ENCODE results near the gene SPG11. TPM values are rescaled to one million over a fixed set of nuclear protein-coding genes. Genes with fewer than 3 reads are reported as not detected.

The SPG11 gene
- total and polyA plus RNA-seq, 2 of the 13 experiments (the other 11 are each of a cell fraction or from before 2014, with no cell fraction given), result 31.5 to 40.7 TPM

DNA sequence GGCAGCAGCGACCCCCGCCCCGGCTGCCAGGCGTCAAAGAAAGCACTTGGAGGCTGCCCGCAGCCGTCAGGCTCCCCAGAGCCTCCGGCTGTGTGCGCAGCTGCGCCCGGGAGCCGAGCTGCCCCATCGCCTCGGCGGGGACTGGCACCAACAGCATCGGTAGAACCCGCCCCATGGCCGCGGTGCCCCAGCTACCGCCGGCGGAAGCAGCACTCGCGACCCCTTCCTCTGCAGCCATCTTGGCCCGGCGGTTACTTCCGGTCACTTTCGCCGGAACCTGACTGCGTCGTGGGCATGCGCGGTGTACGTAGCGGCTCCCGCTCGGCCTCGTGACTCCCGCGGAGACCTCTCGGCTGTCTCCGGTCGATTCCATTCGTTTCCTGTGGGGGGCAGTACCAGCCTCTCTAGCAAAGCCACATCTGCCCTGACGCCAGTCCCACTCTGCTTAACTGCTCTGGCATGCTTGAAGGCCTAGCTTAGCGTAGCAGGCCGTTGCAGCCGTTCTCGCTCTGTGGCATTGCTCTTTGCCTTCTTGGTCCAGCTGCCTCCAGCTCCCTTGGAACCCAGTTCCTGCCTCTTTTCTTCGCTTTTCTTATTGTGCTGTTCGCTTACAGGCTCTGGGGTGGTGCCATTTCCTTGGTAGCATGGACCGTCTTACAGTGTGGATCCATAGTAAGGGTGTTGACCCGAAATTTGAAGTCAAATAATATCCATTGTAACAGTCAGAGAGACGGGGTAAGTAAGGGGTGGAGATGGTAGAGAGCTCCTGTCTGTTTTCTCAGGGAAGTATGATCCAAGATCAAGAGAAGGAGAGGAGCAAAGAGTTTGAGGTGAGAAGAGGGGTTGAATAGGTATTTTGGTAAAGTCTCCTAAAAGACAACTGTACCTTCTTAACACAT, at the start of gene SPG11 (continued):
- TF ChIP-seq, protein P1, sequence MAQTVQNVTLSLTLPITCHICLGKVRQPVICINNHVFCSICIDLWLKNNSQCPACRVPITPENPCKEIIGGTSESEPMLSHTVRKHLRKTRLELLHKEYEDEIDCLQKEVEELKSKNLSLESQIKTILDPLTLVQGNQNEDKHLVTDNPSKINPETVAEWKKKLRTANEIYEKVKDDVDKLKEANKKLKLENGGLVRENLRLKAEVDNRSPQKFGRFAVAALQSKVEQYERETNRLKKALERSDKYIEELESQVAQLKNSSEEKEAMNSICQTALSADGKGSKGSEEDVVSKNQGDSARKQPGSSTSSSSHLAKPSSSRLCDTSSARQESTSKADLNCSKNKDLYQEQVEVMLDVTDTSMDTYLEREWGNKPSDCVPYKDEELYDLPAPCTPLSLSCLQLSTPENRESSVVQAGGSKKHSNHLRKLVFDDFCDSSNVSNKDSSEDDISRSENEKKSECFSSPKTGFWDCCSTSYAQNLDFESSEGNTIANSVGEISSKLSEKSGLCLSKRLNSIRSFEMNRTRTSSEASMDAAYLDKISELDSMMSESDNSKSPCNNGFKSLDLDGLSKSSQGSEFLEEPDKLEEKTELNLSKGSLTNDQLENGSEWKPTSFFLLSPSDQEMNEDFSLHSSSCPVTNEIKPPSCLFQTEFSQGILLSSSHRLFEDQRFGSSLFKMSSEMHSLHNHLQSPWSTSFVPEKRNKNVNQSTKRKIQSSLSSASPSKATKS (CRISPR knock-in tag; IDR thresholded peaks at IDR 0.05), result no peak
- TF ChIP-seq ERF (CRISPR knock-in tag; IDR thresholded peaks at IDR 0.05), result peak; percentile 79
- TF ChIP-seq, protein P2, sequence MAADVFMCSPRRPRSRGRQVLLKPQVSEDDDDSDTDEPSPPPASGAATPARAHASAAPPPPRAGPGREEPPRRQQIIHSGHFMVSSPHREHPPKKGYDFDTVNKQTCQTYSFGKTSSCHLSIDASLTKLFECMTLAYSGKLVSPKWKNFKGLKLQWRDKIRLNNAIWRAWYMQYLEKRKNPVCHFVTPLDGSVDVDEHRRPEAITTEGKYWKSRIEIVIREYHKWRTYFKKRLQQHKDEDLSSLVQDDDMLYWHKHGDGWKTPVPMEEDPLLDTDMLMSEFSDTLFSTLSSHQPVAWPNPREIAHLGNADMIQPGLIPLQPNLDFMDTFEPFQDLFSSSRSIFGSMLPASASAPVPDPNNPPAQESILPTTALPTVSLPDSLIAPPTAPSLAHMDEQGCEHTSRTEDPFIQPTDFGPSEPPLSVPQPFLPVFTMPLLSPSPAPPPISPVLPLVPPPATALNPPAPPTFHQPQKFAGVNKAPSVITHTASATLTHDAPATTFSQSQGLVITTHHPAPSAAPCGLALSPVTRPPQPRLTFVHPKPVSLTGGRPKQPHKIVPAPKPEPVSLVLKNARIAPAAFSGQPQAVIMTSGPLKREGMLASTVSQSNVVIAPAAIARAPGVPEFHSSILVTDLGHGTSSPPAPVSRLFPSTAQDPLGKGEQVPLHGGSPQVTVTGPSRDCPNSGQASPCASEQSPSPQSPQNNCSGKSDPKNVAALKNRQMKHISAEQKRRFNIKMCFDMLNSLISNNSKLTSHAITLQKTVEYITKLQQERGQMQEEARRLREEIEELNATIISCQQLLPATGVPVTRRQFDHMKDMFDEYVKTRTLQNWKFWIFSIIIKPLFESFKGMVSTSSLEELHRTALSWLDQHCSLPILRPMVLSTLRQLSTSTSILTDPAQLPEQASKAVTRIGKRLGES (CRISPR knock-in tag; IDR thresholded peaks at IDR 0.05; ENCODE audit: borderline replicate concordance), result no peak
- TF ChIP-seq MAFK (conservative IDR thresholded peaks at IDR 0.05 in 1 of 2, IDR thresholded peaks at IDR 0.05 in 1 of 2; ENCODE audit: low read length in 2 of 2), result no peak
- no peak for TF ChIP-seq PLRG1 (conservative IDR thresholded peaks at IDR 0.05)
- peak; percentile 41; the same call in 1 of the 2 replicates for TF ChIP-seq MAZ (IDR thresholded peaks at IDR 0.05; ENCODE audit: borderline replicate concordance, low read depth, low read length)
- TF ChIP-seq MAZ (CRISPR knock-in tag; IDR thresholded peaks at IDR 0.05; ENCODE audit: low read depth), result peak; percentile 72; the same call in 1 of the 2 replicates
- TF ChIP-seq, protein P3, sequence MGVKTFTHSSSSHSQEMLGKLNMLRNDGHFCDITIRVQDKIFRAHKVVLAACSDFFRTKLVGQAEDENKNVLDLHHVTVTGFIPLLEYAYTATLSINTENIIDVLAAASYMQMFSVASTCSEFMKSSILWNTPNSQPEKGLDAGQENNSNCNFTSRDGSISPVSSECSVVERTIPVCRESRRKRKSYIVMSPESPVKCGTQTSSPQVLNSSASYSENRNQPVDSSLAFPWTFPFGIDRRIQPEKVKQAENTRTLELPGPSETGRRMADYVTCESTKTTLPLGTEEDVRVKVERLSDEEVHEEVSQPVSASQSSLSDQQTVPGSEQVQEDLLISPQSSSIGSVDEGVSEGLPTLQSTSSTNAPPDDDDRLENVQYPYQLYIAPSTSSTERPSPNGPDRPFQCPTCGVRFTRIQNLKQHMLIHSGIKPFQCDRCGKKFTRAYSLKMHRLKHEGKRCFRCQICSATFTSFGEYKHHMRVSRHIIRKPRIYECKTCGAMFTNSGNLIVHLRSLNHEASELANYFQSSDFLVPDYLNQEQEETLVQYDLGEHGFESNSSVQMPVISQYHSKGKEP (CRISPR knock-in tag; IDR thresholded peaks at IDR 0.05), result no peak
- peak; percentile 87 for TF ChIP-seq ZFP36L1 (CRISPR knock-in tag; IDR thresholded peaks at IDR 0.05)
- TF ChIP-seq, protein P4, sequence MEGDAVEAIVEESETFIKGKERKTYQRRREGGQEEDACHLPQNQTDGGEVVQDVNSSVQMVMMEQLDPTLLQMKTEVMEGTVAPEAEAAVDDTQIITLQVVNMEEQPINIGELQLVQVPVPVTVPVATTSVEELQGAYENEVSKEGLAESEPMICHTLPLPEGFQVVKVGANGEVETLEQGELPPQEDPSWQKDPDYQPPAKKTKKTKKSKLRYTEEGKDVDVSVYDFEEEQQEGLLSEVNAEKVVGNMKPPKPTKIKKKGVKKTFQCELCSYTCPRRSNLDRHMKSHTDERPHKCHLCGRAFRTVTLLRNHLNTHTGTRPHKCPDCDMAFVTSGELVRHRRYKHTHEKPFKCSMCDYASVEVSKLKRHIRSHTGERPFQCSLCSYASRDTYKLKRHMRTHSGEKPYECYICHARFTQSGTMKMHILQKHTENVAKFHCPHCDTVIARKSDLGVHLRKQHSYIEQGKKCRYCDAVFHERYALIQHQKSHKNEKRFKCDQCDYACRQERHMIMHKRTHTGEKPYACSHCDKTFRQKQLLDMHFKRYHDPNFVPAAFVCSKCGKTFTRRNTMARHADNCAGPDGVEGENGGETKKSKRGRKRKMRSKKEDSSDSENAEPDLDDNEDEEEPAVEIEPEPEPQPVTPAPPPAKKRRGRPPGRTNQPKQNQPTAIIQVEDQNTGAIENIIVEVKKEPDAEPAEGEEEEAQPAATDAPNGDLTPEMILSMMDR (CRISPR knock-in tag; IDR thresholded peaks at IDR 0.05), result peak; percentile 99
- no peak; the same call in 1 of the 2 replicates for TF ChIP-seq RARA (CRISPR knock-in tag; IDR thresholded peaks at IDR 0.05)
- TF ChIP-seq RXRB (CRISPR knock-in tag; IDR thresholded peaks at IDR 0.05; ENCODE audit: borderline replicate concordance), result peak; percentile 54; the same call in 1 of the 2 replicates
- TF ChIP-seq ARNTL (CRISPR knock-in tag; IDR thresholded peaks at IDR 0.05), result peak; percentile 90
- no peak for TF ChIP-seq NR3C1 (CRISPR knock-in tag; IDR thresholded peaks at IDR 0.05)
- no peak; the same call in 1 of the 2 replicates for TF ChIP-seq NFKBIZ (CRISPR knock-in tag; IDR thresholded peaks at IDR 0.05)
- no peak for TF ChIP-seq ZNF10 (CRISPR knock-in tag; IDR thresholded peaks at IDR 0.05; ENCODE audit: borderline replicate concordance, low read depth)
- TF ChIP-seq ZNF878 (CRISPR knock-in tag; IDR thresholded peaks at IDR 0.05), result no peak
- TF ChIP-seq NBN (conservative IDR thresholded peaks at IDR 0.05), result no peak
- TF ChIP-seq ZFP37 (CRISPR knock-in tag; IDR thresholded peaks at IDR 0.05; ENCODE audit: borderline replicate concordance), result peak; percentile 90; the same call in 1 of the 2 replicates
- peak; percentile 87; the same call in 1 of the 2 replicates for TF ChIP-seq KLF6 (CRISPR knock-in tag; IDR thresholded peaks at IDR 0.05)
